Measurements from ENCODE around the gene UBA1.

UBA1 gene

DNA sequence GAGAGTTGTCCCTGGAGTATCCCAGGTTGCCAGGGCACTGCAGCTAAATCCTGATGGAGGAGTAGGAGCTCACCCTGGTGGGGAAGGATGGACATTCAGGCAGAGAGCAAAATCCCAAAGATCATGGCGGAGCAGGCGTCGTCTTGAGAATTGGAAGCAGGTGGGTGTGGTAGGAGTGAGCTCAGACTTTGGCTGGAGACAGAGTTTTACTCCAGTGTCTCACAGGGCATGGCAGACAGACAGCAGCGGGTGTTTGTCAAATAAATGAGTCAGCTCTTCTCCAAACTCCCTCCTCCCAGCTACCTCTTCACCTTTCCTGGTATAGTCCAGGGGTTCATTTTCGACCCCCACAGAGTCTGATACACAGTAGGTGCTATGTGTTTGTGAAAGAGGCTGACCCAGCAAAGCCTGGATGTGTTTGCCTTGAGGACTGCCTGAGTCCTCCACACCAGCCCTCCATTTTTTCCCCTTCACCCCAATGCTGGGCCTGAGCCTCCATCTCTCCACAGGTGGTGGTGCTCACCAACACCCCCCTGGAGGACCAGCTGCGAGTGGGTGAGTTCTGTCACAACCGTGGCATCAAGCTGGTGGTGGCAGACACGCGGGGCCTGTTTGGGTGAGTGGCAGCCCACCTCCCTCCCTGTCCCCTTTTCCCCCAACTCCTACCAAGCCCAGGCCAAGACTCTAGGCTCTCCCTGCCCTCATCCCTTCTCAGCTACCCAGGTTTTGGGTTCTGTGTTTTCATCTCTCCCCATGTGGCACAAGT lies 6.9 kb downstream of the UBA1 start:
- TF ChIP-seq, protein P1, sequence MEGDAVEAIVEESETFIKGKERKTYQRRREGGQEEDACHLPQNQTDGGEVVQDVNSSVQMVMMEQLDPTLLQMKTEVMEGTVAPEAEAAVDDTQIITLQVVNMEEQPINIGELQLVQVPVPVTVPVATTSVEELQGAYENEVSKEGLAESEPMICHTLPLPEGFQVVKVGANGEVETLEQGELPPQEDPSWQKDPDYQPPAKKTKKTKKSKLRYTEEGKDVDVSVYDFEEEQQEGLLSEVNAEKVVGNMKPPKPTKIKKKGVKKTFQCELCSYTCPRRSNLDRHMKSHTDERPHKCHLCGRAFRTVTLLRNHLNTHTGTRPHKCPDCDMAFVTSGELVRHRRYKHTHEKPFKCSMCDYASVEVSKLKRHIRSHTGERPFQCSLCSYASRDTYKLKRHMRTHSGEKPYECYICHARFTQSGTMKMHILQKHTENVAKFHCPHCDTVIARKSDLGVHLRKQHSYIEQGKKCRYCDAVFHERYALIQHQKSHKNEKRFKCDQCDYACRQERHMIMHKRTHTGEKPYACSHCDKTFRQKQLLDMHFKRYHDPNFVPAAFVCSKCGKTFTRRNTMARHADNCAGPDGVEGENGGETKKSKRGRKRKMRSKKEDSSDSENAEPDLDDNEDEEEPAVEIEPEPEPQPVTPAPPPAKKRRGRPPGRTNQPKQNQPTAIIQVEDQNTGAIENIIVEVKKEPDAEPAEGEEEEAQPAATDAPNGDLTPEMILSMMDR (conservative IDR thresholded peaks at IDR 0.05; ENCODE audit: control insufficient read depth, insufficient read depth, low read depth, low read length), result peak; percentile 60
- peak; percentile 96 for DNase-seq (ENCODE audit: low read depth)
- H3K4me3 ChIP-seq (ENCODE audit: control insufficient read depth, low read depth, low read length), result no peak overlapping the region

DNA sequence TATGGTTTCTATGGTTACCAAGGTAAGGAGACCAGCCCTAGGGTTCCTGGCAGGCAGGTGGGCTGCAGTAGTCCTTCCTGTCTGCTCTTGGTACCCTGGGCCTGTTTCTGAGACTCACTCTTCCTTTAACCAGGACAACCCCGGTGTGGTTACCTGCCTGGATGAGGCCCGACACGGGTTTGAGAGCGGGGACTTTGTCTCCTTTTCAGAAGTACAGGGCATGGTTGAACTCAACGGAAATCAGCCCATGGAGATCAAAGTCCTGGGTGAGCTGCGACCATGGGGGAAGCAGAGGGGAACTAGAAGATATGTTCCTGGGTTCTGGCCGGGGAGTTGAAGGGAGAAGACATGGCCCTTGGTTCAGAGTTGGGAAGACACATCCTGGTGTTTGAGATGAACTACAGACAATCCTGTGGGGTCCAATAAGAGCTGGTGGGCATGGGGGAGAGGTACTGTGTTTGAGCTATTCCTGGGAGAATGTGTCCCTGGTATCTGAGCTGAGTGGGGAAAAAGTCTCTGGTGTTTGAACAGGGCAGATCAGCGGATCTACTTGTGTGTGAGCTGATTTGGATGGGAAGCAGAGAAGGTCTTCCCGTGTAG lies 7.8 kb downstream of the UBA1 start:
- TF ChIP-seq, protein P1 (conservative IDR thresholded peaks at IDR 0.05; ENCODE audit: control insufficient read depth, insufficient read depth, low read depth, low read length), result no peak
- DNase-seq (ENCODE audit: low read depth), result no peak
- no peak overlapping the region for H3K4me3 ChIP-seq (ENCODE audit: control insufficient read depth, low read depth, low read length)

DNA sequence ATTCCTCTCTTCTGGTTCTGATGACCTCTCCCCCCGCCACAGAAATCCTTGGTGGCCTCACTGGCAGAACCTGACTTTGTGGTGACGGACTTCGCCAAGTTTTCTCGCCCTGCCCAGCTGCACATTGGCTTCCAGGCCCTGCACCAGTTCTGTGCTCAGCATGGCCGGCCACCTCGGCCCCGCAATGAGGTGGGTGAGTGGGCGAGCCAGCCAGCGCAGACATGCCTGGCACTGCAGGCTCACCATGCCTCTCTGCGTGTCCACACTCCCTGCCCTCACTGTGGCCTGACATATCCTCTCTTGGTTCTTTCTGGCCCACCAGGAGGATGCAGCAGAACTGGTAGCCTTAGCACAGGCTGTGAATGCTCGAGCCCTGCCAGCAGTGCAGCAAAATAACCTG lies 8.7 kb downstream of the UBA1 start:
- TF ChIP-seq, protein P1 (conservative IDR thresholded peaks at IDR 0.05; ENCODE audit: control insufficient read depth, insufficient read depth, low read depth, low read length), result no peak

DNA sequence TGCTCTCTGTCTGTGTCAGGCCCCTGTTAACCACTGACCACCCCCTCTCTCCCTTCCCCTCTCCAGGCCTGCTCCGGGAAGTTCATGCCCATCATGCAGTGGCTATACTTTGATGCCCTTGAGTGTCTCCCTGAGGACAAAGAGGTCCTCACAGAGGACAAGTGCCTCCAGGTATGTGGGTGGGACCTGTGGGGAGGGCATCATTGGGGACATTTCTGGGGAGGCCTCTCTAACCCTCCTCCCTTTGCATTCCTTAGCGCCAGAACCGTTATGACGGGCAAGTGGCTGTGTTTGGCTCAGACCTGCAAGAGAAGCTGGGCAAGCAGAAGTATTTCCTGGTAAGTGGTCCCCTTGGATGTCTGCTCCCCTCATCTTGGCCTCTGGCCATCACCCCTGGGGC lies 9.2 kb downstream of the UBA1 start:
- no peak overlapping the region for H3K4me3 ChIP-seq (ENCODE audit: control insufficient read depth, low read depth, low read length)
- TF ChIP-seq, protein P1 (conservative IDR thresholded peaks at IDR 0.05; ENCODE audit: control insufficient read depth, insufficient read depth, low read depth, low read length), result no peak
- DNase-seq (ENCODE audit: low read depth), result no peak

More for the DNA sequence above, 8.7 kb downstream of the UBA1 start:
- DNase-seq (ENCODE audit: low read depth), result no peak
- H3K4me3 ChIP-seq (ENCODE audit: control insufficient read depth, low read depth, low read length), result no peak overlapping the region

DNA sequence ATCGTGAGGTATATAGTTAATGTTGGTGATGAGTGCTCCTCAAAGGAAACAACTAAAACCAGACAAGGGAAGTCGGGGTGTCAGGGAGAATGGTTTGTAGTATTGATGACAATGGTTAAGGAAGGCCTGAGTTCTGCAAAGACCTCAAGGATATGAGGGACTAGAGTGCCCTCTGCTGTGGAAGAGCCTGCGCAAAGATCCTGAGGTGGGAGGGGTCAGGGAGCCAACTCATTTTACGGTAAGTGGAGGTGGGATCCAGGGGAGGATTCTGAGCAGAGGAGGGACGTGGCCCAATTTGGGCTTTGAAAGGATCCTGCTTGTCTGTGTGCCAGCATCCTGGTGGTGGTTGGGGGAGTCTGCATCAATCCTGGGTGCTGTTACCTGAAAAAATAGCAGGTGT lies 11.3 kb downstream of the UBA1 start:
- DNase-seq (ENCODE audit: low read depth), result no peak
- TF ChIP-seq, protein P1 (conservative IDR thresholded peaks at IDR 0.05; ENCODE audit: control insufficient read depth, insufficient read depth, low read depth, low read length), result peak; percentile 2
- H3K4me3 ChIP-seq (ENCODE audit: control insufficient read depth, low read depth, low read length), result no peak overlapping the region

DNA sequence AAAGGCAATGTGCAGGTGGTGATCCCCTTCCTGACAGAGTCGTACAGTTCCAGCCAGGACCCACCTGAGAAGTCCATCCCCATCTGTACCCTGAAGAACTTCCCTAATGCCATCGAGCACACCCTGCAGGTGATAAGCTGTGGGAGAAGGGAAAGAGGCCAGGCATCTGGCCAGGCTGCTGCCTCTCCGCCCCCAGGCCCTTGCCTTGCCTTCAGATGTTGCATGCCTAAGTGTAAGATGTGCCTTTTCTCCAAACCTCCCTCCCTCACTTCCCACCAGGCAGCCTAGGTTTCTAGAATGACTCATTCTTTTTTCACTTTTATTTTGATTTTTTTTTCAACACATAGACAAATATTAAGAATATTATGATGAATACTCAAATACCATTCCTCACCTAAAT lies 12.7 kb downstream of the UBA1 start:
- H3K4me3 ChIP-seq (ENCODE audit: control insufficient read depth, low read depth, low read length), result no peak overlapping the region
- DNase-seq (ENCODE audit: low read depth), result no peak
- TF ChIP-seq, protein P1 (conservative IDR thresholded peaks at IDR 0.05; ENCODE audit: control insufficient read depth, insufficient read depth, low read depth, low read length), result no peak
